MM.1S (cell line): ENCODE data around the gene CCDC178.

ENCODE experiments used
- EZH2 ChIP-seq: fragments of 300-600 bp; sonication (generic); optimal IDR thresholded peaks from 2 replicates; pipeline ENCODE3; 2017; ENCODE audit warnings: low read depth, mild to moderate bottlenecking, antibody characterized with exemption, low read length, mixed read lengths
- TF ChIP-seq, protein P1 (sequence below): fragments of 300-600 bp; sonication (generic); IDR thresholded peaks from 2 replicates; pipeline ENCODE4 v1.5.1; 2016; ENCODE audit warnings: antibody characterized with exemption, low read length, mixed read lengths

DNA sequence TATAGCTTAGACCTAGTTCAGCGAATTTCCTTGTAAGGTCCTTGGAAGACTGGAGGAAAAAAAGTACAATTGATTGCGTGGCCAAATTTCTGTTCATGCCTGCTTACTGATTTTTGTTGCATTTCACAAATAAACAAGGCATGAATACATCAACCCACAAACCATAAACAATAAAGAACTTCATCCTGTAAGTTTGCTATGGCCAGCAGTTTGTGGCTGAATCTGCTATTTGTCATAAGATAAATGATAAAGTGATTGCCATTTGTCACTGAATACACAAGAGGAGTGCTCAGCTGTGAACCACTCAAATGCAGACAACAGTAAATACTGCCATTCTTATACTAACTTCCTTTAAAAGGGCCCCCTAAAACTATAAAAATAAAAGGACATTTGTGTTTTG lies 259.5 kb downstream of the CCDC178 start:
- TF ChIP-seq, protein P1, sequence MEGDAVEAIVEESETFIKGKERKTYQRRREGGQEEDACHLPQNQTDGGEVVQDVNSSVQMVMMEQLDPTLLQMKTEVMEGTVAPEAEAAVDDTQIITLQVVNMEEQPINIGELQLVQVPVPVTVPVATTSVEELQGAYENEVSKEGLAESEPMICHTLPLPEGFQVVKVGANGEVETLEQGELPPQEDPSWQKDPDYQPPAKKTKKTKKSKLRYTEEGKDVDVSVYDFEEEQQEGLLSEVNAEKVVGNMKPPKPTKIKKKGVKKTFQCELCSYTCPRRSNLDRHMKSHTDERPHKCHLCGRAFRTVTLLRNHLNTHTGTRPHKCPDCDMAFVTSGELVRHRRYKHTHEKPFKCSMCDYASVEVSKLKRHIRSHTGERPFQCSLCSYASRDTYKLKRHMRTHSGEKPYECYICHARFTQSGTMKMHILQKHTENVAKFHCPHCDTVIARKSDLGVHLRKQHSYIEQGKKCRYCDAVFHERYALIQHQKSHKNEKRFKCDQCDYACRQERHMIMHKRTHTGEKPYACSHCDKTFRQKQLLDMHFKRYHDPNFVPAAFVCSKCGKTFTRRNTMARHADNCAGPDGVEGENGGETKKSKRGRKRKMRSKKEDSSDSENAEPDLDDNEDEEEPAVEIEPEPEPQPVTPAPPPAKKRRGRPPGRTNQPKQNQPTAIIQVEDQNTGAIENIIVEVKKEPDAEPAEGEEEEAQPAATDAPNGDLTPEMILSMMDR, result no peak
- TF ChIP-seq EZH2, result no peak
